ENCODE measurements around the gene NOTCH1. TPM values are rescaled to one million over a fixed set of nuclear protein-coding genes. Genes with fewer than 3 reads are reported as not detected.

NOTCH1 gene
- total RNA-seq, 2 donors from 2014 or later: 49.3 to 99.4 TPM

GRCh38 chr9:136586391-136586953, 40.6 kb upstream of the NOTCH1 start:
- DNase-seq: no peak

DNA sequence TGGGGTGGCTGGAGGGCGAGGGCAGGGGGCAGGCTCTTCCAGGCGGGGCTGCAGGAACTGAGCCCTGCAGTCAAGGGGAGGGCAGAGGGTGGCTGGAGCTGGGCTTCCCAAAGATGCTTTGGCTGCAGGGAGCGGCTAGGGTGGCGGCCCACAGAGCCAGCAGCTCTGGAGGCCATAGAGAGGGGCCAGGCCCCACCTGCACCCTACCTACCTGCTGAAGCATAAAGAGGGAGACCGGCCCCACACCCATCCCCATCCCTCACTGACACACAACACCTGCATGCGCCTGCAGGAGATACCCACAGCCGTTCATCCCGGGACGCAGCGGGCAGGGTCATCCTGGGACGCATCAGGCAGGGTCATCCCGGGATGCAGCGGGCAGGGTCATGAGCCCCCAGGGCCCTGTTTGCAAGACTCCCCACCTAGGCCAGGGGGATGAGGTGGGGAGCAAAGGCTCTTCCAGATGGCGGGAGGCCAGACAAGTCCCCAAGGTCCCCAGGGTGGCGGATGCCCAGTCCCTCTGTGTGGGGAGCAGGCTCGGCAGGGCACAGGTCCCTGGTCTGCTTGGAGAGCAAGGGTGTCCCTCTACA, 39.8 kb upstream of the NOTCH1 start:
- DNase-seq: no peak
- no peak overlapping the region for H3K27ac ChIP-seq
- intact Hi-C loops (cut with DNase I): no loop called here
- no peaks in the 10 kb centered on the region for H3K27me3 ChIP-seq
- H3K4me3 ChIP-seq: no peak overlapping the region
- no peaks in the 10 kb centered on the region for H3K36me3 ChIP-seq
- H3K9ac ChIP-seq (ENCODE audit: low read depth in 2 of 2, low read length in 2 of 2): no peak overlapping the region
- peaks cover 15% of the 10 kb centered on the region for H3K4me1 ChIP-seq
- TF ChIP-seq, protein P1, sequence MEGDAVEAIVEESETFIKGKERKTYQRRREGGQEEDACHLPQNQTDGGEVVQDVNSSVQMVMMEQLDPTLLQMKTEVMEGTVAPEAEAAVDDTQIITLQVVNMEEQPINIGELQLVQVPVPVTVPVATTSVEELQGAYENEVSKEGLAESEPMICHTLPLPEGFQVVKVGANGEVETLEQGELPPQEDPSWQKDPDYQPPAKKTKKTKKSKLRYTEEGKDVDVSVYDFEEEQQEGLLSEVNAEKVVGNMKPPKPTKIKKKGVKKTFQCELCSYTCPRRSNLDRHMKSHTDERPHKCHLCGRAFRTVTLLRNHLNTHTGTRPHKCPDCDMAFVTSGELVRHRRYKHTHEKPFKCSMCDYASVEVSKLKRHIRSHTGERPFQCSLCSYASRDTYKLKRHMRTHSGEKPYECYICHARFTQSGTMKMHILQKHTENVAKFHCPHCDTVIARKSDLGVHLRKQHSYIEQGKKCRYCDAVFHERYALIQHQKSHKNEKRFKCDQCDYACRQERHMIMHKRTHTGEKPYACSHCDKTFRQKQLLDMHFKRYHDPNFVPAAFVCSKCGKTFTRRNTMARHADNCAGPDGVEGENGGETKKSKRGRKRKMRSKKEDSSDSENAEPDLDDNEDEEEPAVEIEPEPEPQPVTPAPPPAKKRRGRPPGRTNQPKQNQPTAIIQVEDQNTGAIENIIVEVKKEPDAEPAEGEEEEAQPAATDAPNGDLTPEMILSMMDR (IDR thresholded peaks at IDR 0.05): no peak
- no peaks in the 10 kb centered on the region for H3K9me3 ChIP-seq

More at GRCh38 chr9:136586391-136586953, 40.6 kb upstream of the NOTCH1 start:
- H3K4me1 ChIP-seq: peaks cover 15% of the 10 kb centered on the region
- H3K36me3 ChIP-seq: no peaks in the 10 kb centered on the region
- intact Hi-C loops (cut with DNase I): no loop called here
- H3K27ac ChIP-seq: no peak overlapping the region
- no peaks in the 10 kb centered on the region for H3K27me3 ChIP-seq
- no peaks in the 10 kb centered on the region for H3K9me3 ChIP-seq
- TF ChIP-seq, protein P1 (IDR thresholded peaks at IDR 0.05): no peak
- H3K9ac ChIP-seq (ENCODE audit: low read depth in 2 of 2, low read length in 2 of 2): no peak overlapping the region
- H3K4me3 ChIP-seq: no peak overlapping the region

- no peaks in the 10 kb centered on the region for H3K36me3 ChIP-seq
- no peaks in the 10 kb centered on the region for H3K9me3 ChIP-seq
- no peak for DNase-seq
- H3K27me3 ChIP-seq: no peaks in the 10 kb centered on the region
- no peak overlapping the region for H3K27ac ChIP-seq
- no peak overlapping the region for H3K4me3 ChIP-seq
- TF ChIP-seq, protein P1 (IDR thresholded peaks at IDR 0.05): no peak
- H3K4me1 ChIP-seq: peaks cover 15% of the 10 kb centered on the region
- H3K9ac ChIP-seq (ENCODE audit: low read depth in 2 of 2, low read length in 2 of 2): no peak overlapping the region
- intact Hi-C loops (cut with DNase I): no loop called here
Measured at GRCh38 chr9:136584934-136585333, 39.1 kb upstream of the NOTCH1 start.

DNA sequence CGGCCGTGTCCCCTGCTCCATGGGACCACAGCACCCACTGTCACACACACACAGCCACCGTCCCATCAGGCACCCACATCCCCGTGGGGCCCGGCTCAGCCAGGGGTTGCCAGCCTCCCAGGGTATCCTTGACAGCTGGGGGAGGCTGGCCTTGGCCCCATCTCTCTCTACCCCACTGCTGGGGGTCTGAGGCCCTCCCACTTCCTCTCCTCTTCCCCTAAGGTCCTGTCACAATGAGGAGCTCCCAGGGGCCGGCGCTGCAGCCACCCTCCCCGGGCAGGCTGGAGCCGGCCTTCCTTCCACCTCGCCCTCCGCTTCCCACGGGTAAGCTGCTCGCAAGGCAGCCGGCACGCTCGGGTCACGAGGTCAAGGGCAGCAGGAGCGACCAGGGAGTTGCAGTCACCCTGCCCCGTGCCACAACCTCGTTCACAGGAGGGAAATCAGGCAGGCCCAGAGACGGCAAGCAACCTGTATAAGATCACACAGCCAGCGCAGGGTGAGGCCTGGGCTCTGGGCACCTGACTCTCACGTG, 38.6 kb upstream of the NOTCH1 start:
- intact Hi-C loops (cut with DNase I): no loop called here
- H3K4me3 ChIP-seq: no peak overlapping the region
- TF ChIP-seq, protein P1 (IDR thresholded peaks at IDR 0.05): no peak
- H3K4me1 ChIP-seq: peaks cover 15% of the 10 kb centered on the region
- no peaks in the 10 kb centered on the region for H3K27me3 ChIP-seq
- no peaks in the 10 kb centered on the region for H3K36me3 ChIP-seq
- no peak for DNase-seq
- H3K9me3 ChIP-seq: no peaks in the 10 kb centered on the region
- no peak overlapping the region for H3K9ac ChIP-seq (ENCODE audit: low read depth in 2 of 2, low read length in 2 of 2)
- no peak overlapping the region for H3K27ac ChIP-seq

- DNase-seq: no peak
Measured at GRCh38 chr9:136582977-136583735, 37.3 kb upstream of the NOTCH1 start.

More at GRCh38 chr9:136582977-136583735, 37.3 kb upstream of the NOTCH1 start:
- Histone ChIP-seq H3K9me3 (no peaks in the 10 kb centered on the region), H3K36me3 (no peaks in the 10 kb centered on the region), H3K27me3 (no peaks in the 10 kb centered on the region), H3K27ac (no peak overlapping the region), H3K4me3 (no peak overlapping the region), H3K4me1 (peaks cover 15% of the 10 kb centered on the region), H3K9ac (ENCODE audit: low read depth in 2 of 2, low read length in 2 of 2) (no peak overlapping the region)
- TF ChIP-seq, protein P1 (IDR thresholded peaks at IDR 0.05): no peak
- intact Hi-C loops (cut with DNase I): no loop called here

Data from colonic mucosa (tissue), 4 donors.